KBM-7 (cell line): ENCODE measurements around the gene AKT3.
"Not testable (repeated sequence)": the region's sequence is repeated elsewhere in the genome, so short reads cannot be mapped to it uniquely, and the experiment has no call there.

ENCODE experiments used
- DNase-seq: peaks from one replicate; pipeline ENCODE4 v3.0.0-alpha.2; 2015
- in situ Hi-C: fragments of 300-500 bp; cut with MboI; formaldehyde crosslinking; loops from 2 replicates; pipeline ENCODE4 v1.14.3; 2020; ENCODE audit warnings: low sequenced_read_pairs, low pct_unique_long_range_greater_than_20kb, mixed read lengths

AKT3 gene

GRCh38 chr1:243844186-243844585 lies 5.9 kb downstream of the AKT3 start:
- DNase-seq = no peak
- in situ Hi-C loops = no loop called here

GRCh38 chr1:243842978-243843511 lies 7.0 kb downstream of the AKT3 start:
- no peak for DNase-seq
- in situ Hi-C loops = no loop called here

- no peak for DNase-seq
- in situ Hi-C loops = no loop called here
Measured at GRCh38 chr1:243842161-243842560, 7.9 kb downstream of the AKT3 start.

- in situ Hi-C loops = no loop called here
Measured at GRCh38 chr1:243841507-243841906, 8.5 kb downstream of the AKT3 start.

GRCh38 chr1:243837907-243838535 lies 12.0 kb downstream of the AKT3 start:
- no peak for DNase-seq
- in situ Hi-C loops = no loop called here

More at GRCh38 chr1:243841507-243841906, 8.5 kb downstream of the AKT3 start:
- no peak for DNase-seq

- in situ Hi-C loops = no loop called here
- no peak for DNase-seq
Measured at GRCh38 chr1:243834130-243834529, 15.9 kb downstream of the AKT3 start.

GRCh38 chr1:243831463-243831862 lies 18.6 kb downstream of the AKT3 start:
- DNase-seq = no peak
- in situ Hi-C loops = no loop called here

- in situ Hi-C loops = no loop called here
- DNase-seq = no peak
Measured at GRCh38 chr1:243827206-243827605, 22.8 kb downstream of the AKT3 start.

- in situ Hi-C loops, DNase-seq: not testable (repeated sequence)
Measured at GRCh38 chr1:243824907-243825306, 25.1 kb downstream of the AKT3 start.

GRCh38 chr1:243821177-243821680 lies 28.8 kb downstream of the AKT3 start:
- in situ Hi-C loops = no loop called here
- no peak for DNase-seq

GRCh38 chr1:243819438-243819839 lies 30.6 kb downstream of the AKT3 start:
- in situ Hi-C loops = no loop called here
- no peak for DNase-seq

GRCh38 chr1:243818978-243819377 lies 31.1 kb downstream of the AKT3 start:
- no peak for DNase-seq

GRCh38 chr1:243814718-243815117 lies 35.3 kb downstream of the AKT3 start:
- DNase-seq = no peak
- in situ Hi-C loops = no loop called here

More at GRCh38 chr1:243818978-243819377, 31.1 kb downstream of the AKT3 start:
- in situ Hi-C loops = no loop called here

- DNase-seq, in situ Hi-C loops: not testable (repeated sequence)
Measured at GRCh38 chr1:243807346-243807745, 42.7 kb downstream of the AKT3 start.

GRCh38 chr1:243806310-243806709 lies 43.7 kb downstream of the AKT3 start:
- DNase-seq = no peak
- in situ Hi-C loops = no loop called here

- no peak for DNase-seq
- in situ Hi-C loops = no loop called here
Measured at GRCh38 chr1:243802736-243803135, 47.3 kb downstream of the AKT3 start.

- in situ Hi-C loops = no loop called here
- no peak for DNase-seq
Measured at GRCh38 chr1:243801378-243801777, 48.7 kb downstream of the AKT3 start.

- in situ Hi-C loops = no loop called here
- no peak for DNase-seq
Measured at GRCh38 chr1:243799908-243800307, 50.1 kb downstream of the AKT3 start.

GRCh38 chr1:243798726-243799125 lies 51.3 kb downstream of the AKT3 start:
- no peak for DNase-seq
- in situ Hi-C loops = no loop called here

GRCh38 chr1:243796016-243796415 lies 54.0 kb downstream of the AKT3 start:
- in situ Hi-C loops = no loop called here
- DNase-seq = no peak

- no peak for DNase-seq
- in situ Hi-C loops = no loop called here
Measured at GRCh38 chr1:243793298-243793697, 56.7 kb downstream of the AKT3 start.
